ENCODE results near the gene SLC1A7.

DNA sequence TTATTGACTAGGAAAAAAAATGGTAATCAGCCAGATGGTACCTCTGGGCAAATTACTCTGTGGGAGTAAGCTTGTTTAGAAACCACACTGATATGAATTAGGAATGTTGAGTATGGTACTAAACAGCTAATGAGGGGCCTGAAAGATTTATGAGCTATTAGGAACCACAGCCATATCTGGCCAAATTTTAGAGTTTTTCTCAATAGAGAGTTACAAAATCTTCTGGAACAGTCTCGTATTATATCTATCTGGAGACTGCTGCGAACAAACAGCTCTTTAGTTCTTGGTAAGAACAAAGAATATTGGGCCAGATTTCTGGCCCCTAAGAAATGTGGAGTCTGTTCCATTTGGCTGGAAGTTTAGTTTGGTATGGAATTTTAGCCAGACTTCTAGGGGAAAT, 85.3 kb downstream of the SLC1A7 start:
- TF ChIP-seq, protein P1, sequence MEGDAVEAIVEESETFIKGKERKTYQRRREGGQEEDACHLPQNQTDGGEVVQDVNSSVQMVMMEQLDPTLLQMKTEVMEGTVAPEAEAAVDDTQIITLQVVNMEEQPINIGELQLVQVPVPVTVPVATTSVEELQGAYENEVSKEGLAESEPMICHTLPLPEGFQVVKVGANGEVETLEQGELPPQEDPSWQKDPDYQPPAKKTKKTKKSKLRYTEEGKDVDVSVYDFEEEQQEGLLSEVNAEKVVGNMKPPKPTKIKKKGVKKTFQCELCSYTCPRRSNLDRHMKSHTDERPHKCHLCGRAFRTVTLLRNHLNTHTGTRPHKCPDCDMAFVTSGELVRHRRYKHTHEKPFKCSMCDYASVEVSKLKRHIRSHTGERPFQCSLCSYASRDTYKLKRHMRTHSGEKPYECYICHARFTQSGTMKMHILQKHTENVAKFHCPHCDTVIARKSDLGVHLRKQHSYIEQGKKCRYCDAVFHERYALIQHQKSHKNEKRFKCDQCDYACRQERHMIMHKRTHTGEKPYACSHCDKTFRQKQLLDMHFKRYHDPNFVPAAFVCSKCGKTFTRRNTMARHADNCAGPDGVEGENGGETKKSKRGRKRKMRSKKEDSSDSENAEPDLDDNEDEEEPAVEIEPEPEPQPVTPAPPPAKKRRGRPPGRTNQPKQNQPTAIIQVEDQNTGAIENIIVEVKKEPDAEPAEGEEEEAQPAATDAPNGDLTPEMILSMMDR (IDR thresholded peaks at IDR 0.05): no peak
- TF ChIP-seq EP300 (IDR thresholded peaks at IDR 0.05) (no peak), POLR2A (IDR thresholded peaks at IDR 0.05) (no peak)
